Measurements from ENCODE around the gene CDK5R2. TPM values are rescaled to one million over a fixed set of nuclear protein-coding genes. Genes with fewer than 3 reads are reported as not detected.

CDK5R2 gene
- not detected for total RNA-seq
- long read RNA-seq: 0 reads

GRCh38 chr2:218959141-218959731 lies at the start of gene CDK5R2:
Gene CDK5R2 (plus strand): TSS chr2:218959666. CDS start chr2:218959821, 155 bp downstream.
- ATAC-seq (peak; percentile 74 to 75), DNase-seq (peak; percentile 70)
- intact Hi-C loops (cut with DNase I): no loop called here
- Histone ChIP-seq H3K4me3 (peak within 1 kb of the TSS; percentile 46), H3K9me3 (no peaks in the 10 kb centered on the region), H3K4me1 (peaks cover 8% of the 10 kb centered on the region), H3K27me3 (ENCODE audit: low read depth) (peaks cover 70% of the 10 kb centered on the region), H3K27ac (no peak within 1 kb of the TSS), H3K36me3 (no peaks in the 10 kb centered on the region)
- TF ChIP-seq CTCF (IDR thresholded peaks at IDR 0.05): no peak

GRCh38 chr2:218910741-218911140 lies 48.7 kb upstream of the CDK5R2 start:
- Histone ChIP-seq H3K27me3 (ENCODE audit: low read depth) (peaks cover 20% of the 10 kb centered on the region), H3K27ac (no peak overlapping the region), H3K36me3 (no peaks in the 10 kb centered on the region), H3K9me3 (no peaks in the 10 kb centered on the region), H3K4me1 (peaks cover 15% of the 10 kb centered on the region), H3K4me3 (no peak overlapping the region)
- no peak for TF ChIP-seq CTCF (IDR thresholded peaks at IDR 0.05)
- intact Hi-C loops (cut with DNase I): no loop called here
- ATAC-seq (no peak), DNase-seq (no peak)

- intact Hi-C loops (cut with DNase I): no loop called here
- DNase-seq: no peak
- H3K27ac ChIP-seq: no peak overlapping the region
- H3K9me3 ChIP-seq: no peaks in the 10 kb centered on the region
- TF ChIP-seq CTCF (IDR thresholded peaks at IDR 0.05): no peak
- no peak for ATAC-seq
- H3K27me3 ChIP-seq (ENCODE audit: low read depth): peaks cover 49% of the 10 kb centered on the region
- H3K4me3 ChIP-seq: no peak overlapping the region
- no peaks in the 10 kb centered on the region for H3K36me3 ChIP-seq
- no peaks in the 10 kb centered on the region for H3K4me1 ChIP-seq
Measured at GRCh38 chr2:218920504-218920903, 39.0 kb upstream of the CDK5R2 start.

GRCh38 chr2:218924757-218925156 lies 34.7 kb upstream of the CDK5R2 start:
- H3K4me1 ChIP-seq: no peaks in the 10 kb centered on the region
- peaks cover 36% of the 10 kb centered on the region for H3K27me3 ChIP-seq (ENCODE audit: low read depth)
- no peak overlapping the region for H3K27ac ChIP-seq
- H3K9me3 ChIP-seq: no peaks in the 10 kb centered on the region
- no peak overlapping the region for H3K4me3 ChIP-seq
- DNase-seq (no peak), ATAC-seq (no peak)
- no peaks in the 10 kb centered on the region for H3K36me3 ChIP-seq
- intact Hi-C loops (cut with DNase I): no loop called here
- TF ChIP-seq CTCF (IDR thresholded peaks at IDR 0.05): no peak

- peaks cover 31% of the 10 kb centered on the region for H3K27me3 ChIP-seq (ENCODE audit: low read depth)
- no peak for TF ChIP-seq CTCF (IDR thresholded peaks at IDR 0.05)
- H3K4me1 ChIP-seq: no peaks in the 10 kb centered on the region
- no peak for ATAC-seq
- intact Hi-C loops (cut with DNase I): no loop called here
- H3K4me3 ChIP-seq: no peak overlapping the region
- H3K9me3 ChIP-seq: no peaks in the 10 kb centered on the region
- H3K27ac ChIP-seq: no peak overlapping the region
- H3K36me3 ChIP-seq: no peaks in the 10 kb centered on the region
- no peak for DNase-seq
Measured at GRCh38 chr2:218925434-218925833, 34.0 kb upstream of the CDK5R2 start.

All from lower lobe of right lung (tissue), 2 donors.